Measurements from ENCODE around the gene RILP. TPM values are rescaled to one million over a fixed set of nuclear protein-coding genes. Genes with fewer than 3 reads are reported as not detected.
A peak's percentile ranks its signal among the peaks of the same experiment; 100 is the strongest.

The RILP gene
- total RNA-seq, 2 donors from 2014 or later, result 3.4 to 4.4 TPM

DNA sequence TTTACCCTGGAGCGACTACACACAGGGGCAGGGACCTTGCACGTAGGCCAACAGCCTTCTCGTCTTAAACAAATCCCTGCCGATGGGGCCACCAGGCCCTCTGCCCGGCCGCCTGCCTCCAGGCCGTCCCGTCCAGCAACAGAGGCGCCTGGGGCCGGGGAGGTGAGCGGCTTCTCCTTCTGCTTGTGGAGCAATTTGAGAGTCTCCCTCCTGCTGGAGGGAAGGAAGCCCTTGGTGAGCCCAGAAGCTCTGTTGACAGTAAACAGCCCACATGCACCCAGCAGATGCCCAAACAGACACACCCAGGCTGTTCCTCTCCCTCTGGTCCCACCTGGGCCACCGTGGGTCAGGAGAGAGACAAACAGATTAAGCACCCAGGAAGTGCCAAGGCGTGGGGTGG is 29.2 kb downstream of the RILP start:
- ATAC-seq (replicated peaks in 1 of 2) (no peak), DNase-seq (no peak)
- Mint-ChIP-seq H3K27me3 (ENCODE audit: low read depth) (peaks cover 2% of the 10 kb centered on the region), H3K4me1 (ENCODE audit: low read depth) (no peaks in the 10 kb centered on the region), H3K9me3 (no peaks in the 10 kb centered on the region), H3K4me3 (no peak overlapping the region), H3K36me3 (ENCODE audit: insufficient read depth in 2 of 2) (no peaks in the 10 kb centered on the region), H3K27ac (no peak overlapping the region)

DNA sequence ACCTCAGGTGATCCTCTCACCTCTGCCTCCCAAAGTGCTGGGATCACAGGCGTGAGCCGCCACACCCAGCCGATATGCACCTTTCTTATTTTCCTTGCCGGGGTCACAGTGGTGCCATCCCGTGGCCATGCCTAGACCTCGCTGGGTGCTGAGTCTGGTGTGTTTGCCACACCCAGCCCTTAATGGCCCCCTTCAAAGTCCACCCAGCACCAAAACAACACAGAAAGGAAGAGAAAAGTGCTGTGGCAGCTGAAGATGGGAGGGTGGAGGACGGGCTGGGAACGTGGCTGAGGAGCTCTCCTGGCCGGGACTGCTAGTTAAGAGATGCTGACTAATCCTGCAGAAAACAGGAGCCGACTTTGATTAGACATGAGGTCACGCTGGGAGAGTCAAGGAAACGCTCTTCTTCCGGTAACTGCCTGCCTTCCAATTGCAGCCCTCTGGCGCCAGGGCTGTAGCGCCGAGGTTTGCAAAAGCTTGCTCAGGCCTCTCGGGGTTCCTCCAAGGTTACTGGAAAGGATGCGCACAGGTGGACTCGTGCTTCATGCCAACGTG is 32.0 kb downstream of the RILP start:
- DNase-seq, result no peak
- H3K9me3 Mint-ChIP-seq, result no peaks in the 10 kb centered on the region
- H3K4me3 Mint-ChIP-seq, result no peak overlapping the region
- no peak overlapping the region for H3K27ac Mint-ChIP-seq
- H3K27me3 Mint-ChIP-seq (ENCODE audit: low read depth), result no peaks in the 10 kb centered on the region
- no peaks in the 10 kb centered on the region for H3K4me1 Mint-ChIP-seq (ENCODE audit: low read depth)
- no peak for ATAC-seq (replicated peaks in 1 of 2)
- H3K36me3 Mint-ChIP-seq (ENCODE audit: insufficient read depth in 2 of 2), result no peaks in the 10 kb centered on the region

DNA sequence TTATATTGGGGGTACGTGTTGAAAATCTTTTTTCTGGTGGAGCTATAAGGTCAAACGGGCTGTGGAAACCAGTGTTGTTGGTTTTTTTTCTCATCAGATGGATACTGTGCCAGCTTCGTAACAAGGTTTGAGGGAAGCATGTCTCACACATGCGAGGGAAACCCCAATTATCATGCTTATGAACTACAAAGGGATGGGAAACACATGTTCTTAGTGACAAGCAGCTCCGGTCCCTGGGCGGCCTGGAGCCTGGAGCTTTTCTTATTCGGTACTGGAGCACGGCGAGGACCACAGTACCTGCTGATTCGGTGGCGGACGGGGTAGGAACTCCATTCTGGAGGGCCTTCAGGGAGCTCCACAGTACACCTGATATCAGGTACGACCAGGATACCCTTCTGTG is 33.6 kb downstream of the RILP start:
- Mint-ChIP-seq H3K36me3 (ENCODE audit: insufficient read depth in 2 of 2) (no peaks in the 10 kb centered on the region), H3K4me3 (no peak overlapping the region), H3K27ac (no peak overlapping the region), H3K4me1 (ENCODE audit: low read depth) (no peaks in the 10 kb centered on the region), H3K9me3 (no peaks in the 10 kb centered on the region), H3K27me3 (ENCODE audit: low read depth) (no peaks in the 10 kb centered on the region)
- ATAC-seq (replicated peaks in 1 of 2) (no peak), DNase-seq (no peak)

DNA sequence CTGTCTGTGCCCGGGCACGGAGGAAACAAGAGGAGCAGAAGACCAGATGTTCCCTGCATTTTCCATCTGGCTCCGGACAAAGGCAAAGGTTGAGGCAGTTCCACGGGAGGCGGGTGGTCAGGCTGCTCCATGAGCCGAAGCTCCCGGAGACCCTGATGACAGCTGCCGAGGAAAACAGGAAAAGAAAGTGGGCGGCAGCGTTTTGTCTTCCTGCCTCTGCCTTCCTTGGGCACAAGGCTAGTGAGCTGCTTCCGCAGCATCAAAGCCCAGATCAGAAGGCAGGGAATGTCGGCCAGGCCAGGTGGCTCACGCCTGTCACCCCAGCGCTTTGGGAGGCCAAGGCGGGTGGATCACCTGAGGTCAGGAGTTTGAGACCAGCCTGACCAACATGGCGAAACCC is 37.3 kb downstream of the RILP start:
- Mint-ChIP-seq H3K27me3 (ENCODE audit: low read depth) (no peaks in the 10 kb centered on the region), H3K4me3 (no peak overlapping the region), H3K27ac (no peak overlapping the region), H3K36me3 (ENCODE audit: insufficient read depth in 2 of 2) (no peaks in the 10 kb centered on the region), H3K4me1 (ENCODE audit: low read depth) (peaks cover 15% of the 10 kb centered on the region), H3K9me3 (no peaks in the 10 kb centered on the region)
- DNase-seq, result no peak
- ATAC-seq (replicated peaks in 1 of 2), result no peak

DNA sequence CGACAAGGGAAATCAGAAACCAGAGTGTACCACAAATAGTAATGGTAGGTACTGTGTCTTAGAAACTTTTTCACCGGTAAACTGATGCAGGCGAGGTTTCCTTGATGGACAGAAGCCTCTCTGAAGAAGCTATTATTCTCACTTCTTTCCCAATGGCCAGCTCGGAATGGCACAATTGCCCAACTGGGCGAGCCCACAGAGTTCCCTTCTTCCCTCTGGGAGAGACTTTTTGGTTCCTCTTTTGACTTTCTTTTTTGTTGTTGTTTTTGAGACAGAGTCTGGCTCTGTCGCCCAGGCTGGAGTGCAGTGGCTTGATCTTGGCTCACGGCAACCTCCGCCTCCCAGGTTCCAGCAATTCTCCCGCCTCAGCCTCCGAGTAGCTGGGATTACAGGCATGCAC is 38.0 kb downstream of the RILP start:
- Mint-ChIP-seq H3K4me3 (no peak overlapping the region), H3K4me1 (ENCODE audit: low read depth) (peaks cover 22% of the 10 kb centered on the region), H3K27ac (no peak overlapping the region), H3K36me3 (ENCODE audit: insufficient read depth in 2 of 2) (no peaks in the 10 kb centered on the region), H3K9me3 (no peaks in the 10 kb centered on the region), H3K27me3 (ENCODE audit: low read depth) (no peaks in the 10 kb centered on the region)
- ATAC-seq (replicated peaks in 1 of 2) (no peak), DNase-seq (no peak)

DNA sequence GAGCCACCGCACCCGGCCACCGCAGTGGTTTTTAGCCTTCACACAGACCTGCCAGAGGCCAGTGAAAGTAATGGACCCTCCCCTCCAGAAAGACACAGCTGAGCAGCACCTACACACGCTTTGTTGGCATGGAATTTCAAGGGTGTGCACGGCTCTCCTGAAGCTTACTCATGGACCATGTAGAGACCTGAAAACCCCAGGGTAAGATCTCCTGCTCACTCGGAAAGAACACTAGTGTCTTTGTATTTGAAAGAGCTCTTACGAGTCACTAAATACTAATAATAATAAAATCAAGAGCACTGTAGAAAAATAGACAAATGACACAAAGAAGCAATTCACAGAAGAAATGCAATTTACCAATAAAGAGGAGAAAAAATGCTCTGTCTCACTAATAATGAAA is 41.0 kb downstream of the RILP start:
- Mint-ChIP-seq H3K36me3 (ENCODE audit: insufficient read depth in 2 of 2) (no peaks in the 10 kb centered on the region), H3K27ac (no peak overlapping the region), H3K27me3 (ENCODE audit: low read depth) (no peaks in the 10 kb centered on the region), H3K4me1 (ENCODE audit: low read depth) (peaks cover 41% of the 10 kb centered on the region), H3K9me3 (no peaks in the 10 kb centered on the region), H3K4me3 (no peak overlapping the region)
- DNase-seq, result no peak
- ATAC-seq (replicated peaks in 1 of 2), result no peak

DNA sequence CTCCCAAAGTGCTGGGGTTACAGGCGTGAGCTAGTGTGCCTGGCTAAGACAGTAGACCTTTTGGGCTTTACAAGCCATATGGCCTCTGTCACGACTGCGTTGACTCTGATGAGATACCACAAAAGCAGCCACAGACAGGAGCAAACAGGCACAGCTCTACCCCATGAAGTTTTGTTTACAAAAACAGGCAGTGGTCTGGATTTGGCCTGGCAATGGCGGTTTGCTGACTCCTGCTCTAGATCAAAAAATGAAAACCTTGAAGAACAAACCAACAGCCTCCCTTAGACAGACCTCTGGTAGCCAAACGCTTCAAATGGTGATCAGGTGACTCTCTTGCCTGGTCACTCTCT is 41.7 kb downstream of the RILP start:
- ATAC-seq (replicated peaks in 1 of 2) (peak; percentile 8 to 14), DNase-seq (peak in 1 of 2 donors; percentile 11)
- Mint-ChIP-seq H3K9me3 (no peaks in the 10 kb centered on the region), H3K27ac (peak overlapping the region; percentile 78), H3K4me3 (peak overlapping the region; percentile 49 to 56), H3K36me3 (ENCODE audit: insufficient read depth in 2 of 2) (no peaks in the 10 kb centered on the region), H3K4me1 (ENCODE audit: low read depth) (peaks cover 41% of the 10 kb centered on the region), H3K27me3 (ENCODE audit: low read depth) (no peaks in the 10 kb centered on the region)

DNA sequence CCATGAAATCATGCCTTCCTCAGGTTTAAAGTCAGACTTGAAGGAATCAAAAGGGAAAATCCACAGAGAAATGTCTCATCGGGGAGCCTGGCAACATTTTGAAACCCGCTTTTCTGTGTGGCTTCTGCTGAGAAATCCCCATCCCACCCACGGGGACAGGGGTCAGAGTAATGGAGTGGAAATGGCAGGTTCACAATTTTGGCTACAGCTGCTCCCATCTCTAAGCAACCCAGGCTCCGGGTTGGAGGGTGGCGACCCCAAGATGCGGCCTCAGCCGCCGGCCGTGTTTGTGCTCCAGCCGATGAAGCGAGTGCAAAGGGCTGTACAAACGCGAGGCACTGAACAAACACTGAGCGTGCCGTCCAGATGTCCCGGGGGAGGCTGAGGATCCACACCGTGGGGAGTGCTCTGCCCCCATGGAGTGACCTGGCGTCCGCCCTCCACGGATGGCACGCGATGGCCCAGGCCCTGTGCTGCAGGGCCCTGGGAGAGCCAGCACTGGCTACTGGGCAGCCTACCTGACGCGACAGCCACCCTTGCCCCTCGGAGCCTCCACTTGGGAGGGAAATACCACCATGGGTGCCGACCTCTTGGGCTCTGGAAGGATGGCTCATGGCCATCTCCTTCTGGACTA is 43.2 kb downstream of the RILP start:
- DNase-seq (peak; percentile 43 to 59), ATAC-seq (replicated peaks in 1 of 2) (no peak)
- Mint-ChIP-seq H3K36me3 (ENCODE audit: insufficient read depth in 2 of 2) (peaks cover 3 to 4% of the 10 kb centered on the region in 2 donors), H3K9me3 (peaks cover 3 to 5% of the 10 kb centered on the region in 2 donors), H3K27me3 (ENCODE audit: low read depth) (no peaks in the 10 kb centered on the region), H3K27ac (no peak overlapping the region), H3K4me1 (ENCODE audit: low read depth) (peaks cover 41% of the 10 kb centered on the region), H3K4me3 (peak overlapping the region; percentile 46 to 75)

DNA sequence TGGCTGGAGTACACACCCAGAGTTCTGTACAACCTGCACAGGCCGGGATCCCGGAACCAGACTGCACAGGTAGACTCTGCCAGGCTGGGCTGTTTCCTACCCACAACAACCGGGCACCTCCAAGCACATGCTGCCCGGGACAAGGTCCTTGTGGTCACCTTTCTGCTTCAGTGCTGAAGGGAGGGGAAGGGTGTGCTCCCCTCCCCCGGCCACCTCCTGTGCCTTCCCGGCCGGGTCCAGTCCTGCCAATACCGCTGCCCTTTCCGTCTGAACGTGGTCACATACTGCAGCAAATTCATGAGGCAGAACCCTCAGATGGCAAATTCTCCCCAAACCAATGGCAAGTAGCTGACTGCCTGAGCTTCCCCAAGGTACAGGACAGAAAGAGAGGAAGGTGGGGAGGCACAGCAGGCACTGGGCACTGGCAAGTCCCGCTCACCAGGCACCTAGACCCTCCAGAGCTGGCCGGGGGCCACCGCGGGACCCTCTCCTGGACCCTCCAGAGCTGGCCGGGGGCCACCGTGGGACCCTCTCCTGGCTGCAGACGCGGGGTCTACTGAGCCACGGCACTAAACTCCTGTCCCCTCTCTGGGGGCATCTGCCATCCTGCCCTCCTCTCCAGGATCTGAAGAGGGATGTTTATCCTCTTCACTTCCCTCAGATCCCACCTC is 43.9 kb downstream of the RILP start:
- ATAC-seq (replicated peaks in 1 of 2), result no peak
- peaks cover 41% of the 10 kb centered on the region for H3K4me1 Mint-ChIP-seq (ENCODE audit: low read depth)
- H3K4me3 Mint-ChIP-seq, result peak overlapping the region; percentile 46 to 75
- H3K27me3 Mint-ChIP-seq (ENCODE audit: low read depth), result no peaks in the 10 kb centered on the region
- H3K36me3 Mint-ChIP-seq (ENCODE audit: insufficient read depth in 2 of 2), result peaks cover 3 to 5% of the 10 kb centered on the region in 2 donors
- DNase-seq, result no peak
- H3K27ac Mint-ChIP-seq, result no peak overlapping the region
- peaks cover 3 to 6% of the 10 kb centered on the region in 2 donors for H3K9me3 Mint-ChIP-seq

DNA sequence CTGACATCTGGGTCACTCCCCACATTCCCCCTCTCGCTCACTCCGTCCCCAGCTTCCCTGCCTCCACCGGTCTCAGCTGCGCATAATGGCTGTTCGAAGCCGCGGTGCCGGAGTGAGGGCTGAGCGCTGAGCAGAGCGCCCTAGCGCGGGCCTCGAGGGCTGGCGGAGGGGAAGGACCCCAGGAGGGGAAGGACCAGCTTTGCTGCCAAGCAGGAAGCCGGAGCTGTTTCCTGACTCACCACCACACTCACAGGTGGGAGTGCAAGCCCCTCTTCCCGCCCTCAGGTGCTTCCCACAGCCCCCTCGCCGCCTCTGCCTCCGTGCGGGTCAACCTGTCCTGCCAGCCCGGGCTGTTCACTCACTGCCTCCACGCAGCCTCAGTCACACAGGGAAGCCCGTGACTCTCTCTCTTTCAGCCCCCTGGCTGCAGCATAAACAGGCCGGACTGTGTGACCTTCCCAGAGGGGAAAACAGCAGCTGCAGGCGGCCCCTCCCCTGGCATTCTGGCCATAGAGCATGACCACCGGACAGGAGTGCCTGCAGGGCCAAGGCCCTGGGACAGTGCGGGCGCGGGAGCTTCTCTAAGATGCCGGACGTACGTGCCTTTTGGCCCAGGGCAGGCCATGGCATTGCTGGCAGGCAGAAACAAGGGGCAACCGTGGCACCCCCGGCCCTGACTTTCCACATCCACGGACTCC is 44.7 kb downstream of the RILP start:
- H3K4me3 Mint-ChIP-seq, result peak overlapping the region; percentile 10 to 58
- no peaks in the 10 kb centered on the region for H3K27me3 Mint-ChIP-seq (ENCODE audit: low read depth)
- DNase-seq (peak in 1 of 2 donors; percentile 8), ATAC-seq (replicated peaks in 1 of 2) (no peak)
- peaks cover 3 to 5% of the 10 kb centered on the region in 2 donors for H3K36me3 Mint-ChIP-seq (ENCODE audit: insufficient read depth in 2 of 2)
- H3K27ac Mint-ChIP-seq, result no peak overlapping the region
- H3K9me3 Mint-ChIP-seq, result peaks cover 3 to 6% of the 10 kb centered on the region in 2 donors
- H3K4me1 Mint-ChIP-seq (ENCODE audit: low read depth), result peaks cover 41% of the 10 kb centered on the region

DNA sequence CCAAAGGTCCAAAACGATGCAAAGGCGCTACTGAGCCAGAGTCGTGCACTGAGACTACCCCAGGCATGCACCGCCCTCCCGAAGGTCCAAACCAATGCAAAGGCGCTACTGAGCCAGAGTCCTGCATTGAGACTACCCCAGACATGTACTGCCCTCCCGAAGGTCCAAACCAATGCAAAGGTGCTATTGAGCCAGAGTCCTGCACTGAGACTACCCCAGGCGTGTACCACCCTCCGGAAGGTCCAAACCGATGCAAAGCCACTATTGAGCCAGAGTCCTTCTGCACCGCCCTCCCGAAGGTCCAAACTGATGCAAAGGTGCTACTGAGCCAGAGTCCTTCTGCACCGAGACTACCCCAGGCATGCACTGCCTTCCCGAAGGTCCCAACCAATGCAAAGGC is 48.1 kb downstream of the RILP start:
- ATAC-seq (replicated peaks in 1 of 2) (no peak), DNase-seq (no peak)
- H3K4me1 Mint-ChIP-seq (ENCODE audit: low read depth), result peaks cover 18% of the 10 kb centered on the region
- H3K27ac Mint-ChIP-seq, result no peak overlapping the region
- H3K9me3 Mint-ChIP-seq, result peaks cover 3 to 6% of the 10 kb centered on the region in 2 donors
- H3K27me3 Mint-ChIP-seq (ENCODE audit: low read depth), result no peaks in the 10 kb centered on the region
- H3K4me3 Mint-ChIP-seq, result no peak overlapping the region
- H3K36me3 Mint-ChIP-seq (ENCODE audit: insufficient read depth in 2 of 2), result peaks cover 3 to 5% of the 10 kb centered on the region in 2 donors

DNA sequence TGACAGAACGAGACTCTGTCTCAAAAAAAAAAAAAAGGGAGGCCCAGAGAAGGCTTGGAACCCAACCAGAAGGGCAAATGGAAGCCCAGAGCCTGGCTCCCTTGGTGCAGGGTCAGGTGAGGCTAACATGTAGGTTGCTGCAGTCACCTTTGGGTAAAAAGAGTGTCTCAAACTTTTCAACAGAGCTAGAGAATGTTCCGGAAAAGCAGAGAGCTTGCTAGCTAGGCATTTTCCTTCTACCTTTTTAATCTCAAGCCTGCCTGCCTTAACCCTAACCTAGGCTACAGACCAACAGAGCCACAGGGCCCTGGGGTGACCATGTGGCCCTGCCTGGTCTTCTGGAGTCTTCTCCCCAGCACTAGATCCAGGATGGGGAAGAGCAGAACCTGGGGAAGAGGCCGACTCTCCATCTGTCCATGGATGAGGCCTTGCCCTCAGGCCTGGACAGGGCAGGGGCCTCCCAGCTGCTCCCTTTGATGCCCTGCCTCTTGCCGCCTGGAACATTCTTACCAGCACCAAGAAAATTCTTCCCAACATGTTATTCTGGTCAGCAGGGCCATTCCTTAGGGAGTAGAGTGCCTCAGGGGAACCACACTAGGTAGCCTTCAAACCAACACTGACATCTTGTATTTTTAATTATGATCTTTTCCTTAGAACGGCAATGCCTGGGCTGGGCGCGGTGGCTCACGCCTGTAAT is 51.1 kb downstream of the RILP start:
- no peak for DNase-seq
- peaks cover 1% of the 10 kb centered on the region for H3K4me1 Mint-ChIP-seq (ENCODE audit: low read depth)
- no peaks in the 10 kb centered on the region for H3K27me3 Mint-ChIP-seq (ENCODE audit: low read depth)
- no peak overlapping the region for H3K27ac Mint-ChIP-seq
- ATAC-seq (replicated peaks in 1 of 2), result no peak
- H3K36me3 Mint-ChIP-seq (ENCODE audit: insufficient read depth in 2 of 2), result peaks cover 3 to 5% of the 10 kb centered on the region in 2 donors
- peaks cover 3 to 6% of the 10 kb centered on the region in 2 donors for H3K9me3 Mint-ChIP-seq
- no peak overlapping the region for H3K4me3 Mint-ChIP-seq

DNA sequence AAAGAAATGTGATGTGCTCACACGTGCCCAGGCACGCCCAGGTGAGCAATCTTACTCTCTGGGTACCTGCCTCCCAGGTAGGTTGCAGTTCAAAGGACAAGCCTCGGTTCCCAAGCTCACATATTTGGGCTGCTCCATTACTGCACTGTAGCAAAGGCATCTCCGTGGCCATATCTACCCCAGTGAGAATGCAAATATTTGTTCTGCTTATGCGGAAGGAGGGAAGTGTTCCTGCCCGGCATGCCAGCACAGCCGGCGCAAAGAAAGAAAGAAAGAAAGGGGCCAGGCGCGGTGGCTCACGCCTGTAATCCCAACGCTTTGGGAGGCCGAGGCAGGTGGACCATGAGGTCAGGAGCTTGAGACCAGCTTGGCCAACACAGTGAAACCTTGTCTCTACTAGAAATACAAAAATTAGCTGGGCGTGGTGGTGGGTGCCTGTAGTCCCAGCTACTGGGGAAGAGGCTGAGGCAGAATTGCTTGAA is 51.8 kb downstream of the RILP start:
- H3K27me3 Mint-ChIP-seq (ENCODE audit: low read depth), result no peaks in the 10 kb centered on the region
- ATAC-seq (replicated peaks in 1 of 2), result no peak
- peaks cover 3 to 5% of the 10 kb centered on the region in 2 donors for H3K36me3 Mint-ChIP-seq (ENCODE audit: insufficient read depth in 2 of 2)

More for the DNA sequence above, 51.8 kb downstream of the RILP start:
- H3K27ac Mint-ChIP-seq, result no peak overlapping the region
- no peak for DNase-seq
- no peak overlapping the region for H3K4me3 Mint-ChIP-seq
- H3K4me1 Mint-ChIP-seq (ENCODE audit: low read depth), result peaks cover 8% of the 10 kb centered on the region
- peaks cover 3 to 6% of the 10 kb centered on the region in 2 donors for H3K9me3 Mint-ChIP-seq
